ENCODE results near the gene PSME3IP1.
"Not testable (repeated sequence)": the region's sequence is repeated elsewhere in the genome, so short reads cannot be mapped to it uniquely, and the experiment has no call there.

PSME3IP1 gene, protein sequence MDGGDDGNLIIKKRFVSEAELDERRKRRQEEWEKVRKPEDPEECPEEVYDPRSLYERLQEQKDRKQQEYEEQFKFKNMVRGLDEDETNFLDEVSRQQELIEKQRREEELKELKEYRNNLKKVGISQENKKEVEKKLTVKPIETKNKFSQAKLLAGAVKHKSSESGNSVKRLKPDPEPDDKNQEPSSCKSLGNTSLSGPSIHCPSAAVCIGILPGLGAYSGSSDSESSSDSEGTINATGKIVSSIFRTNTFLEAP

DNA sequence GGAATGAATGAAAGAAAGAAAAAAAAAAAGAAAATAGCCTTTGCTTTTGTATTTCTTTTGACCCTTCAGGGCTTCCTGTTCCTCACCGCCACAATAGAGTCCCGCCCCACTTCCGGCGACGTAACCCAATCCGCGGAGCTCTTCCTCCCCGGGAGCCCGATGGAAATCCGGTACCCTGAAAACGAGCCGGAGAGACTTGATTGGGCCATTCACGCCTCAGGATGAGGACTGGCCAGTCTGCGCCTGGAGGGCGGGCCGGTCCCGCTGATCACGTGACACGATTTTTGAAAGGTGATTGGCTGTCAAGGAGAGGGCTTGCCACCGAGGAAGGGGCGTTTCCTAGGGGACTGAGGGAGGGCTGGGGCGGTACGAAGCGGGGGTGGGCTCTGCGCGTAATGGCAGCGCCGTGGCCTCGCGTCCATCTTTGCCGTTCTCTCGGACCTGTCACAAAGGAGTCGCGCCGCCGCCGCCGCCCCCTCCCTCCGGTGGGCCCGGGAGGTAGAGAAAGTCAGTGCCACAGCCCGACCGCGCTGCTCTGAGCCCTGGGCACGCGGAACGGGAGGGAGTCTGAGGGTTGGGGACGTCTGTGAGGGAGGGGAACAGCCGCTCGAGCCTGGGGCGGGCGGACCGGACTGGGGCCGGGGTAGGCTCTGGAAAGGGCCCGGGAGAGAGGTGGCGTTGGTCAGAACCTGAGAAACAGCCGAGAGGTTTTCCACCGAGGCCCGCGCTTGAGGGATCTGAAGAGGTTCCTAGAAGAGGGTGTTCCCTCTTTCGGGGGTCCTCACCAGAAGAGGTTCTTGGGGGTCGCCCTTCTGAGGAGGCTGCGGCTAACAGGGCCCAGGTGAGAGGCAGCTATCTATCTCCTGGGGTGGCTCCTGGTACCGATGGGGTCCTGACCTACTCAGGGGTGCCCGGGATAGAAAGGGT lies at the start of gene PSME3IP1, which contains the start of gene RSPRY1:
TSS of gene PSME3IP1 (minus strand) at position 95 of the 927 bp plus-strand sequence. CDS start 12,185 bp downstream, outside the sequence.
TSS of gene RSPRY1 (plus strand) at position 385 of the 927 bp plus-strand sequence. CDS start 18,330 bp downstream, outside the sequence.
- DNase-seq = peak; percentile 98

DNA sequence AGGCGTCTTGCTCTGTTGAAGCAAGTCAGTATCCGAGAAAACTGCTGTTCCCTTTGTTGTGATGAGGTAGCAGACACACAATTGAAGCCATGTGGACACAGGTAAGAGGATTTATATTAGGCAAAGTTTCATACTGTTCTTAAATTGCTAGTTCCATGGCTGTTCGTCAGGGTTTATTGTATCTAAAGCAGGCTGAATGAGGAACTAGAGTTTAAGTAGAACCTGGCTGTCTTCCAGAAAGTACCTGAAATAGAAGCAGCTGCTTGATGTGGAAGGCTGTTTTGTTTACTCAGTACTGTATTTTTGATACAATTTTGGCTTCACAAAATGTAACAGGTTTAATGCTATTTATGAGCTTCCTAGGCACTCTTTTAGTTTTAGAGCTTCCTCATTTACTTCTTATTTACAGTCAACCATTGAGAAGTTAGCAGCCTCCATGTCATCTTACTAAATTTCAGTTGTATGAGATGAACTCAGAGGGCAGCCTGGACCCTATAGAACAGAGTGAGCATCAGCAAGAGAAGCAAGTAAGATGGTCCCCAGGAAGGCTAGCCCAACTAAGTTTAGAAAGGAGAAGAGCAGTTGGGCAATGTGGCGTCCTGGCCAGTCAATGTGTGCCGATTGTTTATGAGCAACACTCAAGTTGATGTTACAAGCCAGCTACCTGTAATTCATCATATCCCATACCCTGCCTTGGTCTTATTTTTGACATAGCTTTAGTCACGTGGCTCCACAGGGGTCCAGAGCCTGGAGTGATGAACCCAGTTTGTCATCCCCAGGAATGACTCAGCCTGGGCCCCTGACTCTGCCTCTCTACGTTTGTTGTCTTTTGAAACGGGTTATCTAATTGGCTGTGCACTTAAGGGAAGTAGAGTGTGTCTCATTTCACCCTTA lies 49.5 kb upstream of the PSME3IP1 start:
- DNase-seq = no peak

DNA sequence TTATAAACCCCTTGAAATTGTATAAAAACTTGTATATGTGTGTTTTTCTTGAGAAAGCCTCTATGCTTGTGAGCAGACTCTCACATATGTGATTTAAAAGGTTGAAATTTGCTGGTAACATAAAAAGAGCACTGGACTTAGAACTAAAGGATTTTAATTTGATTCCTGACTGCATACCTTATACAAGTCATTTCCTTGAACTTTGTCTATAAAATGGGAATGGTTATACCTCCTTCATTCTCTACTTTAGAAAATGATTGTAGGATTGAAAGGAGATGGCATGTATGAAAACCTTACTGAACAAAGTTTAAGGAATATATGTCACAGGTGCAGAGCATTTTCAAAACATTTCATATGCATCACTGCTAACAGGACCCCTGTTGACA lies 48.9 kb upstream of the PSME3IP1 start:
- no peak for DNase-seq

DNA sequence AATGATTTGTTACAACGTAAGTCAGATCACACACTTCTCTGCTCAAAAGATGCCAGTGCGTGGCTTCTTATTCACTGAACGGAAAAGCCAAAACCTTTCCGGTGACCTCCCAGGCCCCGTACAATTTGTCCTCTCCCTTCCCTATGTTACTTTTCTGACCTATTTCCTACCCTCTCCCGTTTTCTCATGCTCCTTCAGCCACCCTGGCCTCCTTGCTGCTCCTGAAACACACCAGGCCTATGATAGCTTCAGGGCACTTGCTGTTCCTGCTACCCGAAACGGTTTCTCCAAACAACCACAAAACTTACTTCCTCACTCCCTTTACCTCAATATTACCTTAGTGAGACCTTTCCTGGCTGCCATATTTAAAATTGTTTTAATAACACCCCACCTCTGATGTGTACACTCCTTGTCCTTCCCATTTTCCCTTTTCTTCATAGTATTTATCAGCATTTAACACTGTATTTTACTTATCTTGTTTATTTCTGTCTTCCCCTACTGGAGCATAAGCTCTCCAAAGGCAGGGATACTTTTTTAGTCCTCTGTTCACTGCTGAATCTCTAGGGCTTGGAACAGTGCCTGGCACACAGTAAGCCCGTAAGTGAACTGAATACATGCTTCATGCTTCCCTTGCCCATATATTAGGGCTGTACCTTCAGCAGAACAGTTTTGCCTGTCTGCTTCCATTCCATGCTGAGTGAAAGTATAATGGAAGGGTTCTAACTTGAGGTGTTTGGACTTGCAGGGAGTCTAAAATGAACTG lies 48.3 kb upstream of the PSME3IP1 start:
- no peak for DNase-seq

DNA sequence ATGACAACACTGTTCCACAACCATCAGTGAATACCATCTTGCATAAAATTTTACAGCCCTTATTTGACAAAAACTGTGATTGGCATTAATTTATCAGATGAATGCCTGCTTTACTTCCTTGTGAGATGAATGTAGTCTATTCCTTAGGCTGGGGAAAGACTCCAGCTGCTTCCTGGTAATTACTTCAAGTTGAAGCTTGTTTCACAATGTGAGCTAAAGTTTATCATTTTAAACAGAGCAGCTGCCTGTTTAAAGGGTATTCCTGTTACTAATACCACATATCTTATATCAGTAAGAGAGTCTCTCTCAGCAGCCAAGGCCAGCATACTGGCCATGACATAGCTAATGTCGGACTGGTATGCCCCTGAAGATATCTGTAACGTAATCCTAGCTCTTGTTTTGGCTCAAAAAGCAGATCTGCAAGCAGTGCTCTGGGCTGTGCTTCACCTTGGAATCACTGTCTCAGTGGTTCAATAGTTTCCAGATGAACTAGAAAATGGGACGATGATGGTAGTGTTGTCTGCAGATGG lies 46.0 kb upstream of the PSME3IP1 start:
- DNase-seq = no peak

DNA sequence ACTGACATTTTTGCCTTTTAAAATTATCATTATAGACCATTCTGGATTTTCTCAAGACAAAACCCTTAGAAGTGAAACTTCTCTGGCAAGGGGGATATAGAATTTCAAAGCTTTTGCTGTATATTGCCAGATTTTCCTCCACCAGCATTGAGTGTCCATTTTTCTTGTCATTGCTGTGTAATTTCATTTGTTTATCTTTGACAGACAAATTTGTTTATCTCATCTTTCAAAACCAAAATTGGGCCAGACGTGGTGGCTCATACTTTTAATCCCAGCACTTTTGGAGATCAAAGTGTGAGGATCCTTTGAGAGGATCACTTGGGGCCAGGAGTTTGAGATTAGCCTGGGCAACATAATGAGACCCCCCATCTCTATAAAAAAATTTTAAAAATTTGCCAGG lies 43.2 kb upstream of the PSME3IP1 start:
- DNase-seq = no peak

DNA sequence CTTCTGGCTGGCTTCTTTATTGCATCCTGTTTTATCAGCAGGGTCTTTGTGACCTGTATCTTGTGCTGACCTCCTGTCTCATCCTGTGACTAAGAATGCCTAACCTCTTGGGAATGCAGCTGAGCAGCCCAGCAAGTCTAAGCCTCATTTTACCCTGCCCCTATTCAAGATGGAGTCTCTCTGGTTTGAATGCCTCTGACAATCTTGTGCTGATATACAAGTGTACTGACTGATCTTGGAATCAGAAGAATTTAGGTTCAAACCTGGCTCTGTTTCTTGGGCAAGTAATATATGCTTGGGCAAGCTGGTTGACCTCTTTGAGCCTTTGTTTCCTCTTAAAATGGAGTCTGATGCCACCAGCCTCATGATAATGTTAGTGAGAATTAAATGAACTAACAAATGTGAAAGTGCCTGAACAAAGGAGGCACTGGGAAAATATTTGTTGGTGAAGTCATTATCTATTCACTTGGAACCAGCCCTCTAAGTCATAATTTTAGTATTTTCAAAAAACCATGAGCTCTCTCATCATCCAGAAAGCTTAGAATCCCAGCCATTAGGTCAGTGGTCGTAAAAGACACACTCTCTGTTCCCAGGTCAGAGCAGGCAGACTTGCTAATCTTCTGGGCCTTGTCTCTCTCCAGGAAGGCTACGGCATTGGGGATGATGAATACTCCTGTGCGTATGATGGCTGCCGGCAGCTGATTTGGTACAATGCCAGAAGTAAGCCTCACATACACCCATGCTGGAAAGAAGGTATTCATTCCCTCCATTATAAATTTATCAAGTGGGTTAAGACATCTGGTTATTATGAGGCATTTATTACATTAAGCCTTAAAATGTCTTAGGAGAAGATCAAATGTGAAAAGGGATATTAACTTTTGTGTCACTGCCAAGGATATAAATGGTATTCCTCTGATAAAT lies 41.1 kb upstream of the PSME3IP1 start:
- no peak for DNase-seq

DNA sequence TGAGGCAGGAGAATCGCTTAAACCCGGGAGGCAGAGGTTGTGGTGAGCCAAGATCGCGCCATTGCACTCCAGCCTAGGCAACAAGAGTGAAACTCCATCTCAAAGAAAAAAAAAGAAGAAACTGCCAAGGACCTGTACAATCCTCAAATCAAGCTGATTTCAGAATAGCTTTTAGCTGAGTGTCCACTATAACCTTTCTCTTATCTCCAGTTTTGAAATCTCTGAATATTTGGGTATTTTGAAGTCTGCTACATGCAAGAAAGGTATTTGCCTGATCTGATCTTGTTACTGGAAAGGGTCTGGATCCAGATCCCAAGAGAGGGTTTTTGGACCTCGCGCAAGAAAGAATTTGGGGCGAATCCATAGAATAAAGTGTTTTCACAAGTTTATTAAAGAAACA lies 40.1 kb upstream of the PSME3IP1 start:
- DNase-seq = no peak

DNA sequence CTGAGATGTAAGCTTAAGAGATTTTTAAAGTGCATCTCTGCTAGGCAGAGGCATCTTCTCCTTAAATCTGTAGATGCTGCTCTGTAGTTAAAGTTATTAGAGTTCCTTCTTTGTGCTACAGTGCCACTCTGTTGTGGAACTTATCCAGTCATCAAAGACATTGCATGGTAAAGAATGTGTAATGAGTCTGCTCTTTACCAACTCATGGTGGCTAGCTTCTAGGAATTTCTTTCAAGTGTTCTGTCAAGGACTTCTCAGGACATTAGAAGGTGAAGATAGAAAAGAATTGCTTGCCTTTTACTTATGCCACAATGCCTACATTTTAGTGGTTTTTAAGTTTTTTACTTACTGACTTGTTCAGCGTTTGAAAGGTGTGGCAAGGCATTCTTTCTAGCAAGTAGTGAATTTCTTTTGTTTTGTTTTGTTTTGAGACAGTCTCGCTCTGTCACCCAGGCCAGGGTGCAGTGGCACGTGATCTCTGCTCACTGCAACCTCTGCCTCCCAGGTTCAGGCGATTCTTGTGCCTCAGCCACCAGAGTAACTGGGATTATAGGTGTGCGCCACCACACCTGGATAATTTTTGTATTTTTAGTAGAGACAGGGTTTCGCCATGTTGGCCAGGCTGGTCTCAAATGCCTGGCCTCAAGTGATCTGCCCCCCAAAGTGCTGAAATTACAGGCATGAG lies 39.0 kb upstream of the PSME3IP1 start:
- no peak for DNase-seq

DNA sequence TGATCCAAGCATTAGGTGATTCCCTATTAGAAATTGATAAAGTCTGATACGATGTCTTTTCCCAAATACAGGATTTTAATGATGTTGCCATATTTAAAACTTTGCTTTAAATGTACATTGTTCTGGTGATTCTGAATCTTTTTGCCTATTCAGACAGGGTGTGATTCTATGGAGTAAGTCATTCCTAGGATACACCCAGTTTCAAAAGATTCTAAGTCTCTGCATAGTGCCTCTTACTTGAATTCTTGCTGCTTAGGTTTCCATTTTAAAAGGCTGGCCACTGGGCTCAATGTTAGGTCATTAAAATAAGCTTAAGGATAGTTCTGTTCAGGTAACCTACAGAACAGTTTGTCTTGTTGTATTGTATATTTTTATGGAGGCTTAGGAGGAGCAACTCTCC lies 37.2 kb upstream of the PSME3IP1 start:
- DNase-seq = no peak

DNA sequence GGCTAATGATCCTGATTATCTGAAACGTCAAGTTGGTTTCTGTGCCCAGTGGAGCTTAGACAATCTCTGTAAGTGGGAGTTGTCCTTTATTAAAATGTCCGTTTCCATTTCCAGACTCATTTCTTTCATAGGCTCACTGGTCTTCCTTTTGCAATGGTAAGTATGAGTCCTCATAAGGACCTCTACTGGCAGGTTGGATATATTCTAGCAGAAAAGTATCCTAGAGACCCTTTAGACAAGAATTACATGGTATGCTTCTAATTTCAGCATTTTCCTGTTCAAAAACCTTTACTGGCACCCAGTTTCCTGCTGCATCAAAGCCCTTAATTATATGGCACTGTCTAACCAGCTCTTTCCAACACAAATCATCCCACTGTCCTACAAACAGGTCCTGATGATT lies 31.1 kb upstream of the PSME3IP1 start:
- no peak for DNase-seq

DNA sequence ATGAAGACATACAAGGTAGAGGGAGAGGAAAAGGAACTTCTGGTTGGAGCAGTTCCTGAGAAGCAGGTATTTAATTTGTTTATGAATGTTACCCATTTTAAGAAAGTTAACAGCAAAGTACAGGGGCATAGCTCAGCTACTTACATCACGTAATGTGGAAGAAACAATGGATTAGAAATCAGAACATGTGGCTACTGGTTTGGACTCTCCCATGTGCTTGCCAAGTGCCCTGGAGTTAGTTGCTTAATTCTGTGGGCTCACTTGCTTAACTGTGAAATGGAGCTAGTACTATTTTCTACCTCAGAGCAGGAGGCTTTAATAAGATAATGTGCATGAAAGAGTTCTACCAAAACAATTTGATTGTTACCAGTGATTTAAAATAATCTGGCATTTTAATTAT lies 27.6 kb upstream of the PSME3IP1 start:
- no peak for DNase-seq

DNA sequence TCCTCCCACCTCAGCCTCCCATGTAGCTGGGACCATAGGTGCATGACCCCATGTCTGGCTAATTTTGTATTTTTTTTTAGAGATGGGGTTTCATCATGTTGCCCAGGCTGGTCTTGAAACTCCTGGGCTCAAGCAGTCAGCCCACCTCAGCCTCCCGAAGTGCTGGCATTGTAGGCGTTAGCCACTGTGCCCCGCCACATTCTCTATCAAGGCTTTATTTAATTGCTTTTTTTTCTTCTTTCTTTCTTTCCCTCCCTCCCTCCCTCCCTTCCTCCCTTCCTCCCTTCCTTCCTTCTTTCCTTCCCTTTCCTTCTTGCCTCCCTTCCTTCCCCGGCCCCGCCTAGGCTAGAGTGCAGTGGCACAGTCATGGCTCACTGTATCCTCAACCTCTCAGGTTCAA lies 23.9 kb upstream of the PSME3IP1 start:
- DNase-seq = no peak

DNA sequence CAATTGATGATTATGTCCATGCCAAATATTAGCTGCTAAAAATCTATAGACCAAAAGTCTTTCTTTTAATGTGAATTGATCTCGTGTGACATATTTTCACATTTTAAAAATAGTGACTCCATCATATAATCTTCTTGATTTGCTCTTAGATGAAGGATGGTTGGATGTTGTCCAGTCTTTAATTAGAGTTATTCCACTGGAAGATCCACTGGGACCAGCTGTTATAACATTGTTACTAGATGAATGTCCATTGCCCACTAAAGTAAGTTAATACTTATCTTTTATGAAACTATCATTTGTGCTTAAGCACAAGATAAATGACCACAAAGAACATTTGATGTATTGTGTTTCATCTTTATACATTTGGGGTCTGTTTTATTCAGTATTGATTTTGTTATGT lies 23.1 kb upstream of the PSME3IP1 start:
- DNase-seq = no peak

DNA sequence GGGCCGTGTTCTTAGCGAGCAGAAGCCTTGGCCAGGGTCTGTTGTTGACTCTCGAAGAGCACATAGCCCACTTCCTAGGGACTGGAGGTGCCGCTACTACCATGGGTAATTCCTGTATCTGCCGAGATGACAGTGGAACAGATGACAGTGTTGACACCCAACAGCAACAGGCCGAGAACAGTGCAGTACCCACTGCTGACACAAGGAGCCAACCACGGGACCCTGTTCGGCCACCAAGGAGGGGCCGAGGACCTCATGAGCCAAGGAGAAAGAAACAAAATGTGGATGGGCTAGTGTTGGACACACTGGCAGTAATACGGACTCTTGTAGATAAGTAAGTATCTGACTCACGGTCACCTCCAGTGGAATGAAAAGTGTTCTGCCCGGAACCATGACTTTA lies 18.8 kb upstream of the PSME3IP1 start:
- no peak for DNase-seq

DNA sequence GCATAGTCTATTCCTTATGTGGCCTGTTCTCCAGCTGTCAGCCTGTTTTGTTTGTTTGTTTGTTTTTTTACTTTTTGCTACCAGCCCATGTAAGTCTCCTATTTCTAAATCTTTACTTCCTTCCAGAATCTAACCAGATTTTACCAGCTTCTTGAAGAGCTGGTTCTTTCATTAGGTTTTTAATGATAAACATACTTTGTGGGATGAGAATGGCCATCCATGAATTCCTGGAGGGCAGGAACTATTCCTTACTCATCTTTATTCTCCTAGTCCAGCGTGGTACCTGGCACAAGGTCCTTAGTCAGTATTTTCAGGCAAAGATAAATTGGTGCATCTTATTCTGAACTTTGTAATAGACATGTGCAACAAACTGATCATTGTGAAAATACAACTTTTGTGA lies 17.6 kb upstream of the PSME3IP1 start:
- no peak for DNase-seq

DNA sequence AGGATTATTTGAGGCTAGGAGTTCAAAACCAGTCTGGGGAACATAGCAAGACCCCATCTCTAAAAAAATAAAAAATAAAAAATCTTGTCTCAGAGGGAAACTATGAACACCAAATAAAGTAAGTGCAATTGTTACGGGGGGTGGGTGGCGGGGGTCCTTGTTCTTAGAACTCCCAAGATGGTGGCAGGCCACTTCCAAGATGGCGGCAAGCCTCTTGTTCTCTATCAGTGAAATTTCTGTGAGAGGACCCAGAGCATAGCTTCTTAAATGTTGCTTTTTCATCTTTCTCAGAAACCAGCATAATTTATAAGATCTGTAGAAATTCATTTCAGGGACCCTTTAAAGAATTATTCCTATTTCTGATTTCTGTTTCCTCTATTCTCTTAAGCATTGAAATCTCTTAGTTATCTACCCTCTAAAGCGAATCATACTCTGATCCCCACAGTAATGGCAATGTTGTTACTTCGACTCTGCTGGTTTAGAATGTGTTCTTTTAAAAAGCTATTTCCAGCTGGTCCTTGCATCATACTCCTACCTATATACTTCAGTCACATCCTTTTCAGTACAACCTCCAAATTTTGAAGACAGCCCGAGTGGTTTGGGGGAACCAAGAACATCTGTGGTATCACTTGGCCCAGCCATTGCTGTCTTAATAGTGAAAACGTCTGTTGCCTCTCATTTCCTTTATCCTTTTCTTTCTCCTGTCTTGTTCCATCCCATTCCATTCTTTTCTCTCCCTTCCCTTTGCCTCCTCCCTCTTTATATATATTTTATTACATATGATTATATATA lies 16.5 kb upstream of the PSME3IP1 start:
- no peak for DNase-seq

DNA sequence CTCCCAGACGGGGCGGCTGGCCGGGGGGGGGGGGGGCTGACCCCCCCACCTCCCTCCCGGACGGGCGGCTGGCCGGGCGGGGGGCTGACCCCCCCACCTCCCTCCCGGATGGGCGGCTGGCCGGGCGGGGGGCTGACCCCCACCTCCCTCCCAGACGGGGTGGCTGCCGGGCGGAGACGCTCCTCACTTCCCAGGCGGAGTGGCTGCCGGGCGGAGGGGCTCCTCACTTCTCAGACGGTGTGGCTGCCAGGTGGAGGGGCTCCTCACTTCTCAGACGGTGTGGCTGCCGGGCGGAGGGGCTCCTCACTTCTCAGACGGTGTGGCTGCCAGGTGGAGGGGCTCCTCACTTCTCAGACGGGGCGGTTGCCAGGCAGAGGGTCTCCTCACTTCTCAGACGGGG lies 15.1 kb upstream of the PSME3IP1 start:
- DNase-seq = not testable (repeated sequence)

DNA sequence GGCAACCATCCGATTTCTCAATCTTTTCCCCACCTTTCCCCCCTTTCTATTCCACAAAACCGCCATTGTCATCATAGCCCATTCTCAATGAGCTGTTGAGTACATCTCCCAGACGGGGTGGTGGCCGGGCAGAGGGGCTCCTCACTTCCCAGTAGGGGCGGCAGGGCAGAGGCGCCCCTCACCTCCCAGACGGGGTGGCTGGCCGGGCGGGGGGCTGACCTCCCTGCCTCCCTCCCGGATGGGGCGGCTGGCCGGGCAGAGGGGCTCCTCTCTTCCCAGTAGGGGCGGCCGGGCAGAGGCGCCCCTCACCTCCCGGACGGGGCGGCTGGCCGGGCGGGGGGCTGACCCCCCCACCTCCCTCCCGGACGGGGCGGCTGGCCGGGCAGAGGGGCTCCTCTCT lies 14.5 kb upstream of the PSME3IP1 start:
- DNase-seq = not testable (repeated sequence)
